Lower leg skin (tissue), 3 donors: Measurements from ENCODE around the gene CALML3.

Experiments
- POLR2A ChIP-seq, 2 donors: fragments of 450-650 bp; IDR thresholded peaks; one replicate each; pipeline ENCODE4 v1.6.1; 2016 to 2017; ENCODE audit warnings: antibody characterized with exemption in 2 of 2, mild to moderate bottlenecking in 1 of 2, moderate library complexity in 1 of 2
- TF ChIP-seq, protein P1 (sequence below), 3 donors: fragments of 450-650 bp; IDR thresholded peaks; one replicate each; pipeline ENCODE4 v1.5.1; 2016; ENCODE audit warnings: antibody characterized with exemption in 3 of 3, mild to moderate bottlenecking in 3 of 3, moderate library complexity in 2 of 3

DNA sequence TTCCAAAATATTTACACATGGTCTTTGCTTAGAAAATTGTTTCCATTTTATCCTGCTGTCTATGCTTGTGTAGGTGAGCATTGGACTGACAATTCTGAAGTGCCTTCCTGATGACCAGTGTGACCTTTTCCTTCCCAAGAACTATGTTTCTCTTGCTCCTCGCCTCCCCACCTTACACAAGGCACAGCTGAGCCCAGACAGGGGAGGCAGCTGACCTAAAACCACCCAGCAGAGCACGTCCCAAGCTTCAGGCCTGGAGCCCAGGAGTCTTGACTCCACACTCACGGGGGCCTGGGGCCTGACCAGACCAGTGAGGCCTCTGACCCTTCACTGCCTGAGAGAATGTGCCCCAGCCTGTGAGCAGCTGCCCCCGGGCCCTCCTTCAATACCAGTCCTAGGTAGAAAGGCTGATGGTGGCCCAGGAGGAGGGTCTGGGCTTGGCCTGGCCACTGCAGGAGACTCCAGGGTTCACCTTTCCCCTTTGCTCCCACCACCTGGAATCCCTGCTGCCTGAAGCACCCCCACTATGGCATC lies 32.4 kb upstream of the CALML3 start:
- TF ChIP-seq, protein P1, sequence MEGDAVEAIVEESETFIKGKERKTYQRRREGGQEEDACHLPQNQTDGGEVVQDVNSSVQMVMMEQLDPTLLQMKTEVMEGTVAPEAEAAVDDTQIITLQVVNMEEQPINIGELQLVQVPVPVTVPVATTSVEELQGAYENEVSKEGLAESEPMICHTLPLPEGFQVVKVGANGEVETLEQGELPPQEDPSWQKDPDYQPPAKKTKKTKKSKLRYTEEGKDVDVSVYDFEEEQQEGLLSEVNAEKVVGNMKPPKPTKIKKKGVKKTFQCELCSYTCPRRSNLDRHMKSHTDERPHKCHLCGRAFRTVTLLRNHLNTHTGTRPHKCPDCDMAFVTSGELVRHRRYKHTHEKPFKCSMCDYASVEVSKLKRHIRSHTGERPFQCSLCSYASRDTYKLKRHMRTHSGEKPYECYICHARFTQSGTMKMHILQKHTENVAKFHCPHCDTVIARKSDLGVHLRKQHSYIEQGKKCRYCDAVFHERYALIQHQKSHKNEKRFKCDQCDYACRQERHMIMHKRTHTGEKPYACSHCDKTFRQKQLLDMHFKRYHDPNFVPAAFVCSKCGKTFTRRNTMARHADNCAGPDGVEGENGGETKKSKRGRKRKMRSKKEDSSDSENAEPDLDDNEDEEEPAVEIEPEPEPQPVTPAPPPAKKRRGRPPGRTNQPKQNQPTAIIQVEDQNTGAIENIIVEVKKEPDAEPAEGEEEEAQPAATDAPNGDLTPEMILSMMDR (IDR thresholded peaks at IDR 0.05): no peak
- no peak for TF ChIP-seq POLR2A (IDR thresholded peaks at IDR 0.05)
